Hepatocyte (in vitro differentiated cells): Measurements from ENCODE around the gene TANC2.

Experiments
- CTCF ChIP-seq: fragments of 200-600 bp; sonication (generic); IDR thresholded peaks from 2 replicates; pipeline ENCODE4 v1.5.1; 2016; ENCODE audit warnings: antibody characterized with exemption, mild to moderate bottlenecking; ENCODE audit not compliant: poor library complexity
- EZH2 ChIP-seq: fragments of 200-600 bp; sonication (generic); IDR thresholded peaks from 2 replicates; pipeline ENCODE4 v1.6.1; 2016; ENCODE audit warnings: antibody characterized with exemption, mild to moderate bottlenecking, borderline replicate concordance

DNA sequence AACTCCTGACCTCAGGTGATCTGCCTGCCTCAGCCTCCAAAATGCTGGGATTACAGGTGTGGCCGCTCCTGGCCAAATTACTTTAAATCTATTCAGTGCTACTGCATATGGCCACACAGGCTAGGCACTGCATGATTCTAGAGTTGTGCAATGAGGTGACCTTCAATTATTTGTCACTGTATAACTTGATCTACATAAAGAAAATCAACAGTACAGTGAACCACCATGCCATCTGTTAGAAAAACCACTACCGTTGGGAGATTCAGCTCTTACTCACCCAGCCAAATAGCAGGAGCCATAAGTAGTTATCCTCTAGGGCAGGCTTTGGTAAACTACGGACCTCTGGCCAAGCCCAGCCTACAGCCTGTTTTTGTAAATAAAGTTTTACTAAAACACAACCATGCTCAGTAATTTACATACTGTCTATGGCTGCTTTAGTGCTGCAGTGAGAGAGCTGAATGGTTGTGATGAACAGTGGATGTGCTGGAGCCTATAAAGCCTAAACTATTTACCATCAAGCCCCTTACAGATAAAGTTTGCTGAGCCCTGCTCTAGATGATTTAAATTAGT, 40.7 kb upstream of the TANC2 start:
- TF ChIP-seq CTCF (no peak), EZH2 (no peak)
